SK-N-SH treated with all-trans-retinoic acid at 6 μM for 48 hours (cell line): ENCODE results near the gene RAB27A.
"Not testable (repeated sequence)": the region's sequence is repeated elsewhere in the genome, so short reads cannot be mapped to it uniquely, and the experiment has no call there.

Experiments used
- ATAC-seq: fragments of 200-7000 bp; cut with Tn5 transposase; 3 replicates; pipeline ENCODE4 v1.9.1; 2020; ENCODE audit warnings: mild to moderate bottlenecking, moderate library complexity
- BACH2 ChIP-seq: fragments of 250-450 bp; sonication (Bioruptor Pico); IDR thresholded peaks from 2 replicates; pipeline ENCODE4 v1.9.0; 2021; ENCODE audit warnings: mild to moderate bottlenecking, borderline replicate concordance
- CSDC2 ChIP-seq: fragments of 250-450 bp; sonication (Bioruptor Pico); IDR thresholded peaks from 2 replicates; pipeline ENCODE4 v1.5.0; 2020; ENCODE audit warnings: mild to moderate bottlenecking, moderate library complexity
- ESRRG ChIP-seq: fragments of 250-450 bp; sonication (Bioruptor Pico); IDR thresholded peaks from 2 replicates; pipeline ENCODE4 v1.6.1; 2021; ENCODE audit warnings: mild to moderate bottlenecking
- ISL1 ChIP-seq: fragments of 250-450 bp; sonication (Bioruptor Pico); IDR thresholded peaks from 2 replicates; pipeline ENCODE4 v2.1.2; 2022; ENCODE audit warnings: mild to moderate bottlenecking, moderate library complexity
- PPARA ChIP-seq: fragments of 250-450 bp; sonication (Bioruptor Pico); IDR thresholded peaks from 2 replicates; pipeline ENCODE4 v1.5.0; 2020; ENCODE audit warnings: mild to moderate bottlenecking, borderline replicate concordance
- RARB ChIP-seq: fragments of 250-450 bp; sonication (Bioruptor Pico); IDR thresholded peaks from 2 replicates; pipeline ENCODE4 v1.8.0; 2021; ENCODE audit warnings: mild to moderate bottlenecking, moderate library complexity
- SNAI2 ChIP-seq: fragments of 250-450 bp; sonication (Bioruptor Pico); IDR thresholded peaks from 2 replicates; pipeline ENCODE4 v1.5.0; 2020; ENCODE audit warnings: mild to moderate bottlenecking, moderate library complexity
- TCF4 ChIP-seq: fragments of 250-450 bp; sonication (Bioruptor Pico); IDR thresholded peaks from 2 replicates; pipeline ENCODE4 v1.8.0; 2021; ENCODE audit warnings: mild to moderate bottlenecking, moderate library complexity, borderline replicate concordance
- TOX ChIP-seq: fragments of 250-450 bp; sonication (Bioruptor Pico); IDR thresholded peaks from 2 replicates; pipeline ENCODE4 v1.8.0; 2021; ENCODE audit warnings: mild to moderate bottlenecking, moderate library complexity, borderline replicate concordance
- ZC3H10 ChIP-seq: fragments of 250-450 bp; sonication (Bioruptor Pico); IDR thresholded peaks from 2 replicates; pipeline ENCODE4 v1.5.1; 2021; ENCODE audit warnings: mild to moderate bottlenecking, moderate library complexity
- ZFP3 ChIP-seq: fragments of 250-450 bp; sonication (Bioruptor Pico); IDR thresholded peaks from 2 replicates; pipeline ENCODE4 v1.5.0; 2020; ENCODE audit warnings: mild to moderate bottlenecking, moderate library complexity
- ZFP30 ChIP-seq: fragments of 450-650 bp; formaldehyde crosslinking; IDR thresholded peaks from 2 replicates; pipeline ENCODE4 v1.5.0; 2022; ENCODE audit warnings: mild to moderate bottlenecking, moderate library complexity
- ZNF565 ChIP-seq: fragments of 450-650 bp; formaldehyde crosslinking; conservative IDR thresholded peaks from 2 replicates; pipeline ENCODE4 v1.5.0; 2020; ENCODE audit warnings: low read depth, mild to moderate bottlenecking, moderate library complexity
- ZNF70 ChIP-seq: fragments of 450-650 bp; formaldehyde crosslinking; IDR thresholded peaks from 2 replicates; pipeline ENCODE4 v1.5.0; 2020; ENCODE audit warnings: mild to moderate bottlenecking, moderate library complexity
- TF ChIP-seq, protein P1 (sequence below): fragments of 250-450 bp; sonication (Bioruptor Pico); IDR thresholded peaks from 2 replicates; pipeline ENCODE4 v1.5.1; 2020; ENCODE audit warnings: low read depth, mild to moderate bottlenecking, moderate library complexity
- TF ChIP-seq, protein P2 (sequence below): fragments of 250-450 bp; sonication (Bioruptor Pico); IDR thresholded peaks from 2 replicates; pipeline ENCODE4 v1.5.0; 2020; ENCODE audit warnings: mild to moderate bottlenecking, moderate library complexity
- TF ChIP-seq, protein P3 (sequence below): fragments of 250-450 bp; sonication (Bioruptor Pico); IDR thresholded peaks from 2 replicates; pipeline ENCODE4 v1.8.0; 2020; ENCODE audit warnings: mild to moderate bottlenecking, moderate library complexity, borderline replicate concordance
- TF ChIP-seq, protein P4 (sequence below): fragments of 250-450 bp; sonication (Bioruptor Pico); IDR thresholded peaks from 2 replicates; pipeline ENCODE4 v1.8.0; 2021; ENCODE audit warnings: low read depth, mild to moderate bottlenecking, moderate library complexity, borderline replicate concordance

Gene RAB27A

DNA sequence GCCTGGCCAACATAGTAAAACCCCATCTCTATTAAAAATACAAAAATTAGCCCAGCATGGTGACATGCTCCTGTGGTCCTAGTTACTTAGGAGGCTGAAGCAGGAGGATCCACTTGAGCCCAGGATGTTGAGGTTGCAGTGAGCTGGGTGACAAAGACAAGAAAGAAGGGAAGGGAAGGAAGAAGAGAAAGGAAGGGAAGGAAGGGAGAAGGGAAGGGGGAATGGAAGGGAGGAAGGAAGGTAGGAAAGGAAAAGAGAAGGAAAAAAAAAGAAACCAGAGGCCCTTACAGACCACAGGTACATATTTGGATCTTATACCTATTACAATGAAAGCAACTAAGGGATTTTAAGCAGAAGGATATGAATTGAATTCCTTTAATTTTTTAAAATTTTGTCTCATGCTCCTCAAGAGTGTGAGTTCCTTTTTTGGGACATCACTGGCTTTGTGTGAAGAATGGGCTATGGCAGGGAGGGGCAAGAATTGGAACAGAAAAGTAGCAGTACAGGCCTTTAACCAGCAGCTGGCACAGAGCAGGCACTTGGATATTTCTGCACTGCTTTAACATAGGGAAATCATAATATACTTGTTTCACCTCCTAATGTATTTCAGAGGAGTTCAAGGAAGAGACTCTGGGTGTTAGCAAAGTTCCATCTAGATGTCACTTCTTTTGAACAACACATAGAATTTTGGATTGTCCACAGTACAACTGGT lies 7.9 kb downstream of the RAB27A start:
- ATAC-seq, result peak; percentile 56
- TF ChIP-seq, protein P1, sequence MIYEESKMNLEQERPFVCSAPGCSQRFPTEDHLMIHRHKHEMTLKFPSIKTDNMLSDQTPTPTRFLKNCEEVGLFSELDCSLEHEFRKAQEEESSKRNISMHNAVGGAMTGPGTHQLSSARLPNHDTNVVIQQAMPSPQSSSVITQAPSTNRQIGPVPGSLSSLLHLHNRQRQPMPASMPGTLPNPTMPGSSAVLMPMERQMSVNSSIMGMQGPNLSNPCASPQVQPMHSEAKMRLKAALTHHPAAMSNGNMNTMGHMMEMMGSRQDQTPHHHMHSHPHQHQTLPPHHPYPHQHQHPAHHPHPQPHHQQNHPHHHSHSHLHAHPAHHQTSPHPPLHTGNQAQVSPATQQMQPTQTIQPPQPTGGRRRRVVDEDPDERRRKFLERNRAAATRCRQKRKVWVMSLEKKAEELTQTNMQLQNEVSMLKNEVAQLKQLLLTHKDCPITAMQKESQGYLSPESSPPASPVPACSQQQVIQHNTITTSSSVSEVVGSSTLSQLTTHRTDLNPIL (CRISPR knock-in tag), result no peak
- TF ChIP-seq SNAI2 (CRISPR knock-in tag) (no peak), RARB (CRISPR knock-in tag) (no peak), ZNF565 (CRISPR knock-in tag) (no peak), TOX (CRISPR knock-in tag) (no peak), ISL1 (CRISPR knock-in tag) (no peak), CSDC2 (no peak), BACH2 (CRISPR knock-in tag) (no peak), ZC3H10 (no peak), ZFP3 (CRISPR knock-in tag) (no peak)
- TF ChIP-seq, protein P2, sequence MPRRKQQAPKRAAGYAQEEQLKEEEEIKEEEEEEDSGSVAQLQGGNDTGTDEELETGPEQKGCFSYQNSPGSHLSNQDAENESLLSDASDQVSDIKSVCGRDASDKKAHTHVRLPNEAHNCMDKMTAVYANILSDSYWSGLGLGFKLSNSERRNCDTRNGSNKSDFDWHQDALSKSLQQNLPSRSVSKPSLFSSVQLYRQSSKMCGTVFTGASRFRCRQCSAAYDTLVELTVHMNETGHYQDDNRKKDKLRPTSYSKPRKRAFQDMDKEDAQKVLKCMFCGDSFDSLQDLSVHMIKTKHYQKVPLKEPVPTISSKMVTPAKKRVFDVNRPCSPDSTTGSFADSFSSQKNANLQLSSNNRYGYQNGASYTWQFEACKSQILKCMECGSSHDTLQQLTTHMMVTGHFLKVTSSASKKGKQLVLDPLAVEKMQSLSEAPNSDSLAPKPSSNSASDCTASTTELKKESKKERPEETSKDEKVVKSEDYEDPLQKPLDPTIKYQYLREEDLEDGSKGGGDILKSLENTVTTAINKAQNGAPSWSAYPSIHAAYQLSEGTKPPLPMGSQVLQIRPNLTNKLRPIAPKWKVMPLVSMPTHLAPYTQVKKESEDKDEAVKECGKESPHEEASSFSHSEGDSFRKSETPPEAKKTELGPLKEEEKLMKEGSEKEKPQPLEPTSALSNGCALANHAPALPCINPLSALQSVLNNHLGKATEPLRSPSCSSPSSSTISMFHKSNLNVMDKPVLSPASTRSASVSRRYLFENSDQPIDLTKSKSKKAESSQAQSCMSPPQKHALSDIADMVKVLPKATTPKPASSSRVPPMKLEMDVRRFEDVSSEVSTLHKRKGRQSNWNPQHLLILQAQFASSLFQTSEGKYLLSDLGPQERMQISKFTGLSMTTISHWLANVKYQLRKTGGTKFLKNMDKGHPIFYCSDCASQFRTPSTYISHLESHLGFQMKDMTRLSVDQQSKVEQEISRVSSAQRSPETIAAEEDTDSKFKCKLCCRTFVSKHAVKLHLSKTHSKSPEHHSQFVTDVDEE, result no peak
- TF ChIP-seq, protein P3, sequence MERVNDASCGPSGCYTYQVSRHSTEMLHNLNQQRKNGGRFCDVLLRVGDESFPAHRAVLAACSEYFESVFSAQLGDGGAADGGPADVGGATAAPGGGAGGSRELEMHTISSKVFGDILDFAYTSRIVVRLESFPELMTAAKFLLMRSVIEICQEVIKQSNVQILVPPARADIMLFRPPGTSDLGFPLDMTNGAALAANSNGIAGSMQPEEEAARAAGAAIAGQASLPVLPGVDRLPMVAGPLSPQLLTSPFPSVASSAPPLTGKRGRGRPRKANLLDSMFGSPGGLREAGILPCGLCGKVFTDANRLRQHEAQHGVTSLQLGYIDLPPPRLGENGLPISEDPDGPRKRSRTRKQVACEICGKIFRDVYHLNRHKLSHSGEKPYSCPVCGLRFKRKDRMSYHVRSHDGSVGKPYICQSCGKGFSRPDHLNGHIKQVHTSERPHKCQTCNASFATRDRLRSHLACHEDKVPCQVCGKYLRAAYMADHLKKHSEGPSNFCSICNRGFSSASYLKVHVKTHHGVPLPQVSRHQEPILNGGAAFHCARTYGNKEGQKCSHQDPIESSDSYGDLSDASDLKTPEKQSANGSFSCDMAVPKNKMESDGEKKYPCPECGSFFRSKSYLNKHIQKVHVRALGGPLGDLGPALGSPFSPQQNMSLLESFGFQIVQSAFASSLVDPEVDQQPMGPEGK (CRISPR knock-in tag), result no peak

DNA sequence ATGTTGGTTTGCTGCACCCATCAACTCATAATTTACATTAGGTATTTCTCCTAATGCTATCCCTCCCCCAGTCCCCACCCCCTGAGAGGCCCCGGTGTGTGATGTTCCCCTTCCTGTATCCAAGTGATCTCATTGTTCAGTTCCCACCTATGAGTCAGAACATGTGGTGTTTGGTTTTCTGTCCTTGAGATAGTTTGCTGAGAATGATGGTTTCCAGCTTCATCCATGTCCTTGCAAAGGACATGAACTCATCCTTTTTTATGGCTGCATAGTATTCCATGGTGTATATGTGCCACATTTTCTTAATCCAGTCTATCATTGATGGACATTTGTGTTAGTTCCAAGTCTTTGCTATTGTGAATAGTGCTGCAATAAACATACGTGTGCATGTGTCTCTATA lies 9.0 kb downstream of the RAB27A start:
- not testable (repeated sequence) for ATAC-seq

DNA sequence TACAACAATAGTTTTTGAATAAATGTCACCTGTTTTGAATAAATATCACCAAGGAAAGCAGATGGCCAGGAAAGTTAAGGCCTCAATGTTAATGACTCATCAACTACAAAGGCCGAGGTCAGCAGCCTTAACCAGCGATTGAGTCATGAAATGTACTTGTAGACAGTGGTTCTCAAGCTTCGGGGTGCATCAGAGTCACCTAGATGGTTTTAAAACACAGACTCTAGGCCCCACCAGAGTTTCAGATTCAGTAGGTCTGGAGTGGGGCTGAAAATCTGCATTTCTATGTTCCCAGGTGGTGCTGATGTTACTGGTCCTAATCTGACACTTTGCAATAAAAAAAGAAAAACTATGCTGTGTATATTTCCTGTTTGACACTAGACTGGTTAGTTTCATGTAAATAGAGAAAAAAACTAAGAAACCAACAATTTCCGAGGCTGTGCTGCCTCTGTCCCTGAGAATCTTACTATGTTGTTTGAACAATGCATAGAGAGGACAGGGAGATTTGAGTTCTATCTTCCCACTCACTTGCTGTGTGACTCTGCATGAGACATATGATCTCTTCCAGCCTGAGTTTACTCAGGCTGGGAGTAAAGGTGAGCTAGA lies 9.8 kb downstream of the RAB27A start:
- ATAC-seq, result peak; percentile 92

DNA sequence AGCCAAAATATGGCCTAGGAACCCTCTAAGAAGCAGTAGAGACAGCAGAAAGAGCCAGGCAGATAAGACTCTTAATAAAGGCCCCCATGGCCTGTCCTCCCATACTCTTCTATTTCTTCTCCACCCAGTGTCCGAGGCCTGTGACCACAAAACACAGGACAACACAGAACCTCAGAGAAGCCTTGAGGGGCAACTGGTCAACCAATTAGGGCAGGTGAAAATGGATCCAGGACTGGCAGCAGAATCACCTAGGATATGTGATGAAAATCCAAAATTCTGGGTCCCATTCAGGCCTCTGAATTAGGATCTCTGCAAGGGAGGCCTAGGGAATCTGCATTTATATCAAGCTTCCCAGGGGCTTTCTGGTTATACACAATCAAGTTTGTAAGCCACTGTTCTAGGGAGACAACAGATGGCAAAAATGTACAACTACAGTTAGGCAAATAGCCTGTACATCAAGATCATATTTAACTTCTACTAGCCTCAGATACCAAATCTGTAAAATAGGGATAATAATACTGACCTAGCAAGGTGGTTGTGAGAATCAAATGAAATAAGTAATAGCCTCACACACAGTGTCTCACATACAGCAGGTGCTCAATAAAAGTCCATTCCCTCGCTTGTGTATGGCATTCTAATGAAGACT lies 10.4 kb downstream of the RAB27A start:
- ATAC-seq, result no peak; the same call in 2 of the 3 replicates
- no peak for TF ChIP-seq ZNF565 (CRISPR knock-in tag)
- no peak for TF ChIP-seq ZNF70 (CRISPR knock-in tag)
- TF ChIP-seq TOX (CRISPR knock-in tag), result no peak
- TF ChIP-seq ESRRG, result no peak
- TF ChIP-seq CSDC2, result no peak
- no peak for TF ChIP-seq PPARA (CRISPR knock-in tag)
- no peak for TF ChIP-seq ZFP3 (CRISPR knock-in tag)
- no peak for TF ChIP-seq ZFP30 (CRISPR knock-in tag)

More for the DNA sequence above, 9.8 kb downstream of the RAB27A start:
- TF ChIP-seq TCF4 (CRISPR knock-in tag) (no peak), ZFP3 (CRISPR knock-in tag) (no peak), SNAI2 (CRISPR knock-in tag) (no peak)
- TF ChIP-seq, protein P1 (CRISPR knock-in tag), result no peak
- TF ChIP-seq, protein P4, sequence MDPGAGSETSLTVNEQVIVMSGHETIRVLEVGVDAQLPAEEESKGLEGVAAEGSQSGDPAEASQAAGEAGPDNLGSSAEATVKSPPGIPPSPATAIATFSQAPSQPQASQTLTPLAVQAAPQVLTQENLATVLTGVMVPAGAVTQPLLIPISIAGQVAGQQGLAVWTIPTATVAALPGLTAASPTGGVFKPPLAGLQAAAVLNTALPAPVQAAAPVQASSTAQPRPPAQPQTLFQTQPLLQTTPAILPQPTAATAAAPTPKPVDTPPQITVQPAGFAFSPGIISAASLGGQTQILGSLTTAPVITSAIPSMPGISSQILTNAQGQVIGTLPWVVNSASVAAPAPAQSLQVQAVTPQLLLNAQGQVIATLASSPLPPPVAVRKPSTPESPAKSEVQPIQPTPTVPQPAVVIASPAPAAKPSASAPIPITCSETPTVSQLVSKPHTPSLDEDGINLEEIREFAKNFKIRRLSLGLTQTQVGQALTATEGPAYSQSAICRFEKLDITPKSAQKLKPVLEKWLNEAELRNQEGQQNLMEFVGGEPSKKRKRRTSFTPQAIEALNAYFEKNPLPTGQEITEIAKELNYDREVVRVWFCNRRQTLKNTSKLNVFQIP (CRISPR knock-in tag), result no peak
